Panc1 (cell line): ENCODE measurements around the gene ITGB6. TPM values are rescaled to one million over a fixed set of nuclear protein-coding genes. Genes with fewer than 3 reads are reported as not detected.

Experiments
- ATAC-seq: fragments of 200-7000 bp; cut with Tn5 transposase; 2 replicates; pipeline ENCODE4 v1.9.1; 2020; ENCODE audit warnings: mild to moderate bottlenecking, moderate library complexity
- BruUV-seq: library from RNA; stranded (reverse); fragments of 400-500 nt; replicated peaks from 2 replicates; lab custom pipeline; 2021; lab: Mats Ljungman, UMichigan
- CTCF ChIA-PET: fragments of 300-600 bp; sonication (Branson Sonifier 250); formaldehyde crosslinking; loops from one replicate; lab custom pipeline; 2022; ENCODE audit warnings: antibody characterized with exemption; lab: Charles Lee
- POLR2A ChIA-PET: fragments of 300-600 bp; sonication (Branson Sonifier 250); formaldehyde crosslinking; loops from one replicate; lab custom pipeline; 2022; ENCODE audit warnings: antibody characterized with exemption; lab: Charles Lee
- DNase-seq: peaks from one replicate; pipeline ENCODE4 v3.0.0-alpha.2; 2010; ENCODE audit warnings: low read depth, low spot score
- H3K27ac ChIP-seq: 2 replicates; pipeline ENCODE4 v1.5.1; 2011; ENCODE audit warnings: mild to moderate bottlenecking, low read length, inconsistent platforms
- H3K27me3 ChIP-seq: fragments of 200-500 bp; sonication (Bioruptor generic); 2 replicates; pipeline ENCODE4 v1.6.0; 2014; ENCODE audit warnings: low read length, inconsistent platforms; ENCODE audit not compliant: control insufficient read depth, insufficient read depth
- H3K36me3 ChIP-seq: fragments of 200-500 bp; sonication (Bioruptor generic); 2 replicates; pipeline ENCODE4 v1.5.1; 2014; ENCODE audit warnings: inconsistent platforms, mild to moderate bottlenecking, low read length, moderate library complexity; ENCODE audit not compliant: control insufficient read depth, insufficient read depth
- H3K4me1 ChIP-seq: 2 replicates; pipeline ENCODE4 v1.5.1; 2011; ENCODE audit warnings: inconsistent platforms, mild to moderate bottlenecking, low read length, moderate library complexity; ENCODE audit not compliant: control insufficient read depth, insufficient read depth
- H3K4me3 ChIP-seq, 2 experiments: 2 replicates each; pipeline ENCODE4 v1.5.1; 2011 to 2012; ENCODE audit warnings: low read depth in 2 of 2, low read length in 2 of 2, mild to moderate bottlenecking in 2 of 2, inconsistent platforms in 1 of 2, moderate library complexity in 1 of 2
- H3K9me3 ChIP-seq: fragments of 200-500 bp; sonication (Bioruptor generic); 2 replicates; pipeline ENCODE4 v1.5.1; 2014; ENCODE audit warnings: low read depth, mild to moderate bottlenecking, inconsistent platforms, low read length, moderate library complexity; ENCODE audit not compliant: control insufficient read depth, insufficient read depth
- CTCF ChIP-seq: fragments of 450-650 bp; IDR thresholded peaks from 2 replicates; pipeline ENCODE4 v1.5.1; 2017; ENCODE audit warnings: mild to moderate bottlenecking
- POLR2AphosphoS5 ChIP-seq: IDR thresholded peaks from 2 replicates; pipeline ENCODE4 v1.6.1; 2012; ENCODE audit warnings: mild to moderate bottlenecking, low read depth, low read length, moderate library complexity
- REST ChIP-seq, 2 experiments: IDR thresholded peaks; 2 replicates each; pipeline ENCODE4 v1.6.1; 2011 to 2012; ENCODE audit warnings: low read depth in 2 of 2, control low read depth in 1 of 2, low read length in 1 of 2, mild to moderate bottlenecking in 1 of 2, moderate library complexity in 1 of 2; ENCODE audit not compliant: insufficient read depth in 1 of 2
- SIN3A ChIP-seq: IDR thresholded peaks from 2 replicates; pipeline ENCODE4 v1.6.1; 2012; ENCODE audit warnings: low read depth, mild to moderate bottlenecking, low read length, moderate library complexity, borderline replicate concordance; ENCODE audit not compliant: insufficient read depth
- TCF7L2 ChIP-seq: IDR thresholded peaks from 2 replicates; pipeline ENCODE4 v1.6.1; 2011; ENCODE audit warnings: mild to moderate bottlenecking, low read depth, low read length, inconsistent platforms
- in situ Hi-C: cut with HindIII; loops from 2 replicates; pipeline ENCODE4 v1.10.0; 2016; ENCODE audit warnings: low sequenced_read_pairs, low pct_unique_long_range_greater_than_20kb
- intact Hi-C: fragments of 100-400 bp; cut with micrococcal nuclease; formaldehyde crosslinking; loops from one replicate; pipeline ENCODE4 v1.10.0; 2022; ENCODE audit not compliant: unreplicated experiment
- total RNA-seq: library from RNA; stranded (reverse); gene quantifications from one replicate; pipeline ENCODE4 v1.2.1, GENCODE V29; 2021; ENCODE audit not compliant: unreplicated experiment

The ITGB6 gene
- total RNA-seq, 1 experiment from 2014 or later = 0.08 TPM

- no peaks in the 10 kb centered on the region for H3K27me3 ChIP-seq
- H3K4me1 ChIP-seq = peaks cover 53% of the 10 kb centered on the region
- DNase-seq (no peak), ATAC-seq (no peak)
- no peak overlapping the region for H3K4me3 ChIP-seq
- ChIA-PET POLR2A (no interaction called here), CTCF (interaction anchor here (0.7 kb wide), 1 partner anchor 943 kb away, joined by 3 read pairs; no protein-coding TSS in a partner anchor)
- peak overlapping the region; percentile 83; the same call in 1 of the 2 replicates for H3K27ac ChIP-seq
- TF ChIP-seq REST (IDR thresholded peaks at IDR 0.05; ENCODE audit: insufficient read depth in 1 of 2, low read depth in 2 of 2, low read length in 1 of 2) (no peak), SIN3A (no peak), POLR2AphosphoS5 (no peak)
- H3K36me3 ChIP-seq = no peaks in the 10 kb centered on the region
- H3K9me3 ChIP-seq = no peaks in the 10 kb centered on the region
- in situ Hi-C loops = no loop called here
- no TSS peak for BruUV-seq
- intact Hi-C loops = no loop called here
Observed at GRCh38 chr2:160220026-160220425, 20.0 kb upstream of the ITGB6 start.

GRCh38 chr2:160214461-160215445 lies 14.7 kb upstream of the ITGB6 start:
- Histone ChIP-seq H3K4me1 (peaks cover 40% of the 10 kb centered on the region), H3K27me3 (no peaks in the 10 kb centered on the region), H3K9me3 (no peaks in the 10 kb centered on the region), H3K36me3 (no peaks in the 10 kb centered on the region), H3K27ac (peak overlapping the region; percentile 98), H3K4me3 (no peak overlapping the region)
- BruUV-seq = no TSS peak
- POLR2A ChIA-PET = no interaction called here
- ATAC-seq = peak; percentile 96
- CTCF ChIA-PET = interaction anchor here (0.5 kb wide), 1 partner anchor 759 kb away, joined by 3 read pairs; no protein-coding TSS in a partner anchor
- no peak for DNase-seq
- TF ChIP-seq REST (IDR thresholded peaks at IDR 0.05; ENCODE audit: insufficient read depth in 1 of 2, low read depth in 2 of 2, low read length in 1 of 2) (no peak), TCF7L2 (no peak), POLR2AphosphoS5 (no peak), SIN3A (no peak), CTCF (no peak)
- in situ Hi-C loops = no loop called here
- intact Hi-C loops = no loop called here
